Fibroblast of peridontal ligament (primary cell): ENCODE data around the gene IGSF9B.

Source experiments
- DNase-seq: peaks from one replicate; pipeline ENCODE4 v3.0.0-alpha.2; 2010; ENCODE audit errors: extremely low read depth

IGSF9B gene

GRCh38 chr11:133936592-133936991 is 20.2 kb downstream of the IGSF9B start:
- no peak for DNase-seq

- no peak for DNase-seq
Measured at GRCh38 chr11:133936136-133936535, 20.6 kb downstream of the IGSF9B start.

- DNase-seq: no peak
Measured at GRCh38 chr11:133935551-133935910, 21.2 kb downstream of the IGSF9B start.

GRCh38 chr11:133934599-133935550 is 21.9 kb downstream of the IGSF9B start:
- DNase-seq: no peak

GRCh38 chr11:133934096-133934495 is 22.7 kb downstream of the IGSF9B start:
- no peak for DNase-seq

- no peak for DNase-seq
Measured at GRCh38 chr11:133931449-133932060, 25.2 kb downstream of the IGSF9B start.

GRCh38 chr11:133930767-133931448 is 25.9 kb downstream of the IGSF9B start:
- no peak for DNase-seq

GRCh38 chr11:133930053-133930766 is 26.6 kb downstream of the IGSF9B start:
- DNase-seq: no peak

GRCh38 chr11:133929401-133930052 is 27.2 kb downstream of the IGSF9B start:
- no peak for DNase-seq

GRCh38 chr11:133928628-133929059 is 28.1 kb downstream of the IGSF9B start:
- DNase-seq: no peak

GRCh38 chr11:133927690-133928627 is 28.8 kb downstream of the IGSF9B start:
- peak; percentile 34 for DNase-seq

GRCh38 chr11:133926466-133927246 is 30.1 kb downstream of the IGSF9B start:
- DNase-seq: no peak

GRCh38 chr11:133925756-133926155 is 31.0 kb downstream of the IGSF9B start:
- no peak for DNase-seq

GRCh38 chr11:133924661-133925060 is 32.1 kb downstream of the IGSF9B start:
- no peak for DNase-seq

- DNase-seq: no peak
Measured at GRCh38 chr11:133922078-133922870, 34.5 kb downstream of the IGSF9B start.

- no peak for DNase-seq
Measured at GRCh38 chr11:133921513-133921912, 35.3 kb downstream of the IGSF9B start.

- no peak for DNase-seq
Measured at GRCh38 chr11:133921026-133921425, 35.7 kb downstream of the IGSF9B start.
